AG04449 (cell line): Measurements from ENCODE around the gene MNX1.

Experiments used
- CTCF ChIA-PET: fragments of 350-600 bp; formaldehyde crosslinking; extraction: SDS; loops from one replicate; lab custom pipeline; 2021; ENCODE audit warnings: antibody characterized with exemption; lab: Yijun Ruan, JAX
- POLR2A ChIA-PET: fragments of 400-600, 350-600 bp; formaldehyde crosslinking; extraction: SDS; loops from one replicate; lab custom pipeline; 2020; ENCODE audit warnings: antibody characterized with exemption, inconsistent platforms; lab: Yijun Ruan, JAX
- DNase-seq: peaks from one replicate; pipeline ENCODE4 v3.0.0-alpha.2; 2010; ENCODE audit warnings: low read depth, low spot score
- H3K4me3 ChIP-seq: 2 replicates; pipeline ENCODE4 v1.5.1; 2011; ENCODE audit warnings: low read depth, mild to moderate bottlenecking, control low read depth, low read length
- TF ChIP-seq, protein P1 (sequence below): IDR thresholded peaks from one replicate; pipeline ENCODE4 v1.5.1; 2011; ENCODE audit warnings: mild to moderate bottlenecking, moderate library complexity, low read length, control low read depth, inconsistent platforms; ENCODE audit not compliant: insufficient read depth; ENCODE audit errors: missing control alignments

The MNX1 gene

DNA sequence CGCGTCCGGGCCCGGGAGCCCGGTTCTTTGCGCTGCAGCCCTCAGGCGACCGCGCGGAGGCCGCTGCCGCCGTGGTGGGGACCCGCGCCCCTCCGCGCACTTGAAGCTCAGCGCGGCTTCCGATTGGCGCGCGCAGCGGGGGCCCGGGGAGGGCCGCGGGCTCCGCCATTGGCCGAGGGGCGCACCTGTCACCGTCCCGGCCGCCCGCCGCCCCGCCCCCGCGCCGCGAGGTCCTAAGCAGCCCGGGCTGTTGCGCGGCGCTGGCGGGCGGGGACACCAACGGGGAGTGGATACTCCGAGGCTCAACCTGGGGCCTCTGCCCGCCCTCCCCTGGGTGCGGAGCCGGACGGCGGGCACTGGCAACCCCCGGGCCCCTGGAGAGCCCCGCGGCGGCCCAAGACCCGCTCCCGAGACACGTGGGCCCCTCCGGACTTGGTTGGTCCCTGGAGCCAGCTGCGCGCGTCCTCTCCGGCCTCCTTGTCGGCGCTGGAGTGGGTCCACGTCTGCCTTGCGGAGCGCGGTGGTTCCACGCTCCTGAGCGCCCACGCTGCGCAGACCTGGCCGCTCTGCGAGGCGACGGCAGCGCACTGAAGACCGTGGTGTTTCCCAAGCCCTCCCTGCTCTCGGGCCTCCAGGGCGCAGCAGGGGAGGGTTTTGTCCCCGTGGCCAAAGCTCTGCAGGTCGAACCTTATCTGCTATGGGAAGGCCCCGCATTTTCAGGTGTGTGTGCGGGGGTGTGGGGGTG lies at the start of gene MNX1:
Gene MNX1 (minus strand): TSS at position 76 of the 745 bp plus-strand sequence. CDS start 313 bp downstream, outside the sequence.
- no peak for DNase-seq
- TF ChIP-seq, protein P1, sequence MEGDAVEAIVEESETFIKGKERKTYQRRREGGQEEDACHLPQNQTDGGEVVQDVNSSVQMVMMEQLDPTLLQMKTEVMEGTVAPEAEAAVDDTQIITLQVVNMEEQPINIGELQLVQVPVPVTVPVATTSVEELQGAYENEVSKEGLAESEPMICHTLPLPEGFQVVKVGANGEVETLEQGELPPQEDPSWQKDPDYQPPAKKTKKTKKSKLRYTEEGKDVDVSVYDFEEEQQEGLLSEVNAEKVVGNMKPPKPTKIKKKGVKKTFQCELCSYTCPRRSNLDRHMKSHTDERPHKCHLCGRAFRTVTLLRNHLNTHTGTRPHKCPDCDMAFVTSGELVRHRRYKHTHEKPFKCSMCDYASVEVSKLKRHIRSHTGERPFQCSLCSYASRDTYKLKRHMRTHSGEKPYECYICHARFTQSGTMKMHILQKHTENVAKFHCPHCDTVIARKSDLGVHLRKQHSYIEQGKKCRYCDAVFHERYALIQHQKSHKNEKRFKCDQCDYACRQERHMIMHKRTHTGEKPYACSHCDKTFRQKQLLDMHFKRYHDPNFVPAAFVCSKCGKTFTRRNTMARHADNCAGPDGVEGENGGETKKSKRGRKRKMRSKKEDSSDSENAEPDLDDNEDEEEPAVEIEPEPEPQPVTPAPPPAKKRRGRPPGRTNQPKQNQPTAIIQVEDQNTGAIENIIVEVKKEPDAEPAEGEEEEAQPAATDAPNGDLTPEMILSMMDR, result no peak
- H3K4me3 ChIP-seq, result no peak within 1 kb of the TSS
- CTCF ChIA-PET, result no interaction called here
- POLR2A ChIA-PET, result no interaction called here

- ChIA-PET POLR2A (no interaction called here), CTCF (no interaction called here)
- TF ChIP-seq, protein P1, result no peak
- no peak for DNase-seq
- H3K4me3 ChIP-seq, result no peak overlapping the region
Measured at GRCh38 chr7:157059534-157059933, 49.1 kb upstream of the MNX1 start.

- POLR2A ChIA-PET, result no interaction called here
- H3K4me3 ChIP-seq, result no peak overlapping the region
- CTCF ChIA-PET, result no interaction called here
- TF ChIP-seq, protein P1, result no peak
- no peak for DNase-seq
Measured at GRCh38 chr7:157058701-157059100, 48.2 kb upstream of the MNX1 start.

- DNase-seq, result no peak
- POLR2A ChIA-PET, result no interaction called here
- TF ChIP-seq, protein P1, result no peak
- no peak overlapping the region for H3K4me3 ChIP-seq
- CTCF ChIA-PET, result no interaction called here
Measured at GRCh38 chr7:157058068-157058467, 47.6 kb upstream of the MNX1 start.

DNA sequence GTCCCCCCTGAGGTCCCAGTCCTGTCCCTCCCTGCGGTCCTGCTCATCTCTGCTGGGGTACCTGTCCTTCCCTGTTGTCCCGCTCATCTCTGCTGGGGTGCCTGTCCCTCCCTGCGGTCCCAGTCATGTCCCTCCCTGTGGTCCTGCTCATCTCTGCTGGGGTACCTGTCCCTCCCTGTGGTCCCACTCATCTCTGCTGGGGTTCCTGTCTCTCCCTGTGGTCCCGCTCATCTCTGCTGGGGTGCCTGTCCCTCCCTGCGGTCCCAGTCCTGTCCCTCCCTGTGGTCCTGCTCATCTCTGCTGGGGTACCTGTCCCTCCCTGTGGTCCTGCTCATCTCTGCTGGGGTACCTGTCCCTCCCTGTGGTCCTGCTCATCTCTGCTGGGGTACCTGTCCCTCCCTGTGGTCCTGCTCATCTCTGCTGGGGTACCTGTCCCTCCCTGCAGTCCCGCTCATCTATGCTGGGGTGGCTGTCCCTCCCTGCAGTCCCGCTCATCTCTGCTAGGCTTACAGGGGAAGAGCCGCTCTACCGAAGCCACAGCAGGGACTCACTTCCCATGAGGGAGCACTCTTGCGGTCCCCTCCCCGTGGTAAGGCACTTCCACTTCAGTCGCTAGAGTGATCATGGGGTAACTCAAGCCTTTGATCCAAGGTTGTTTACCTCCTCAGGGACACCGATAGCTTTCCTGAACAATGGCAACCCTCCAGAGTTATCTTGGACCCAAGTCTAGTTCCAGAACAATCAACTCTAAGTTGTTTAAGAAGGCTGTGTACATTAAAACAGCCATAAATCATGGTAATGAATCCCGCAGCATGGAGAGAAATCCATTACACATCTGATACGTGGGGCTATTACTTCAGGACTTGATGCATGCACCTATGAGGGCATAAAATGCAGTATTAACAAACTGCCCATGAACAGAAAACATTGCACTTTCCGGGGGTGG lies 46.8 kb upstream of the MNX1 start:
- POLR2A ChIA-PET, result no interaction called here
- TF ChIP-seq, protein P1, result no peak
- CTCF ChIA-PET, result no interaction called here
- H3K4me3 ChIP-seq, result no peak overlapping the region
- DNase-seq, result no peak

DNA sequence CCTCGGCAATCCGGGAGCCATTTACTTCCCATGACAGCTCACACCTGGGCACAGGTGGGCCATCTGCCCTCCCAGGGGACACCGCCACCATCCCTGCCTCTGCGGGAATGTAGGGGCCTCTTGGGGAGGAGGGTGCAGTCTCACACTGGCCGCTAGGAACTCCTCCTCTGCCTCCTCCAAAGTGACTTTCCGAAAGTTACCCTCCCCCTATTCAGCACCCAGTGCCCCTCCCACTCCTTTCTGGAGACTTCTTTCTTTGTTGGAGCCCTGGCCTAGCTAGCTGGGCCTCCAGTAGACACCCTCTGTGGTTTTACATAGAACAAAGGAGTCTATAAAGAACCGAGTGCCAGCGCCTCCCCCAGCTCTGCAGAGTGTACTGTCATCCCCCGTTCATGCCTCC lies 45.8 kb upstream of the MNX1 start:
- TF ChIP-seq, protein P1, result no peak
- no peak overlapping the region for H3K4me3 ChIP-seq
- no peak for DNase-seq
- POLR2A ChIA-PET, result no interaction called here
- CTCF ChIA-PET, result no interaction called here
